Subcutaneous abdominal adipose tissue (tissue), 5 donors: ENCODE data around the gene COL24A1.

Experiments used
- H3K27ac ChIP-seq: one replicate; pipeline ENCODE4 v1.7.0; 2013; ENCODE audit warnings: low read depth, mild to moderate bottlenecking, inconsistent platforms, low read length, moderate library complexity
- H3K27me3 ChIP-seq, 5 donors: one replicate each; pipeline ENCODE4 v1.7.0; 2013; ENCODE audit warnings: low read length in 5 of 5, inconsistent platforms in 1 of 5; ENCODE audit not compliant: control insufficient read depth in 5 of 5, insufficient read depth in 4 of 5
- H3K36me3 ChIP-seq, 5 donors: one replicate each; pipeline ENCODE4 v1.7.0; 2013; ENCODE audit warnings: low read length in 5 of 5; ENCODE audit not compliant: control insufficient read depth in 5 of 5, insufficient read depth in 5 of 5
- H3K4me1 ChIP-seq, 5 donors: one replicate each; pipeline ENCODE4 v1.7.0; 2013; ENCODE audit warnings: low read length in 5 of 5, mild to moderate bottlenecking in 3 of 5, moderate library complexity in 1 of 5; ENCODE audit not compliant: control insufficient read depth in 5 of 5, insufficient read depth in 5 of 5
- H3K4me3 ChIP-seq, 5 donors: one replicate each; pipeline ENCODE4 v1.7.0; 2013; ENCODE audit warnings: low read length in 5 of 5, low read depth in 1 of 5
- H3K9ac ChIP-seq, 5 donors: one replicate each; pipeline ENCODE4 v1.7.0; 2013; ENCODE audit warnings: low read length in 5 of 5, mild to moderate bottlenecking in 4 of 5, moderate library complexity in 3 of 5
- H3K9me3 ChIP-seq, 5 donors: one replicate each; pipeline ENCODE4 v1.7.0; 2013; ENCODE audit warnings: low read length in 5 of 5; ENCODE audit not compliant: control insufficient read depth in 5 of 5
- donor health status: healthy.
- donor health status: healthy.
- donor health status: healthy.
- donor health status: healthy.
- donor health status: healthy.

COL24A1 gene

DNA sequence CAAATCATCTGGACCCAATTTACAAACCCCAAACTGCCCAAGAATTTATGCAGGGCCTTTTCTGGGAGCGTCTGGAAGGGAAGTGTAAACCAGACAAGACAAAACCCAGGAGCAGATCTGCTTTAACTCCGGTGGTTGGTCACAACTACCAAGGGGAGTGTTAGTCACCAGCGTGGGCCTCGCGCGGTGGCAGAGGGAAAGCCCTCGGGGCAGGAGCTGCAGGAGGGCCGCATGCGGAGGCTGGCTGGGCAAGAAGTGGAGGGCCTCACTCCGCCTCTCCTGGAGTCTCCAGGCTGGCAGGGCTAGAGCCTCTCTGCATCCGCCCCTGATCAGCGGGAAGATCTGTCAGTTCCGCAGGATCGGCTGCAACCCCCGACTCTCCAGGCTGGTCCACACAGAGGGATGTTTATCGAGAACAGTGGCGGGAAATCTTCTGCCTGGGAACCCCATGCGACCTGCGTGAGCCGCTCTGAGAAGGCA, 2.0 kb downstream of the COL24A1 start:
- no peak overlapping the region for H3K9ac ChIP-seq
- no peaks in the 10 kb centered on the region for H3K36me3 ChIP-seq
- H3K9me3 ChIP-seq: no peaks in the 10 kb centered on the region
- H3K27ac ChIP-seq: no peak overlapping the region
- H3K4me1 ChIP-seq: peaks cover 0 to 27% (median 24%) of the 10 kb centered on the region in 5 donors
- H3K27me3 ChIP-seq: peaks cover 3 to 16% (median 10%) of the 10 kb centered on the region in 5 donors
- peak overlapping the region in 4 of 5 donors; percentile 59 to 67 (median 63) for H3K4me3 ChIP-seq

DNA sequence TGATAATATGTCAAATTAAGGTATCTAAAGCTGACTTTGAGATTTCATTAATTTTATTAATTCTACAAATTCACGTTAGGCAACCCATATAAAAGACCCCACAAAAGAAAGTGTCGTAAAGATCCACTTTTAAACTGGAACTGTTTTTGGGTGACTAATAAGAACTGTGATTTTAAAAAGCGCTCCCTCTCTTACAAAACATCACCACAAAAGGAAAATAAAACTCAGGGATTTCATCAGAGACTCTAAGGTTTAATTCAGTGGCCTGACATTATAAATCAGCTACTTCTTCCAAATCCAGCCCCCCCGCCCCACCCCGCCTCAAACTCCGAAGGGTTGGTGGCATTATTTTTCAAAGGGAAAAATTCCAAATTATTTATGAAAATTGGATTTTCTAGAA, 2.7 kb downstream of the COL24A1 start:
- H3K4me3 ChIP-seq: no peak overlapping the region
- H3K9ac ChIP-seq: no peak overlapping the region
- H3K36me3 ChIP-seq: no peaks in the 10 kb centered on the region
- no peak overlapping the region for H3K27ac ChIP-seq
- peaks cover 0 to 27% (median 24%) of the 10 kb centered on the region in 5 donors for H3K4me1 ChIP-seq
- no peaks in the 10 kb centered on the region for H3K9me3 ChIP-seq
- H3K27me3 ChIP-seq: peaks cover 3 to 16% (median 10%) of the 10 kb centered on the region in 5 donors

DNA sequence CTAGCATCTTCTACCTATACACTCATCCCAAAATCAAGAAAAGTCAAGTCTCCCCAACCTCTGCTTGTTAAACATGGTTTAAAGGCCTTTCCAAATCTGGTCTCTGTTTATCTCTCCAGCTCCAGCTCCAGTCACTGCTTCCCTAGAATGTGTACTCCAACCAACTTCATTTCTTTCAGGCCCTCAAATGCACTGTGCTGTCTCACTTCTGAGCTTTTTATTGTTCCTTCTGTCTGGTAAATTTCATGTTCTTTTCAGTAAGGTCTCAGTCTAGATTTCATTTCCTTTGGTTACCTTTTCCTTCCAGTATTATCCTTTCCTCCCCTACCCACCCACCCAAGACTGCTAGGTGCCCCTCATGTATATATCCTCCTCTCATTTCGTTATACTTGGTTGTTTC, 3.7 kb downstream of the COL24A1 start:
- H3K27me3 ChIP-seq: peaks cover 3 to 16% (median 10%) of the 10 kb centered on the region in 5 donors
- H3K9me3 ChIP-seq: no peaks in the 10 kb centered on the region
- no peak overlapping the region for H3K9ac ChIP-seq
- no peaks in the 10 kb centered on the region for H3K36me3 ChIP-seq
- H3K27ac ChIP-seq: no peak overlapping the region
- H3K4me3 ChIP-seq: no peak overlapping the region
- peaks cover 0 to 27% (median 24%) of the 10 kb centered on the region in 5 donors for H3K4me1 ChIP-seq

DNA sequence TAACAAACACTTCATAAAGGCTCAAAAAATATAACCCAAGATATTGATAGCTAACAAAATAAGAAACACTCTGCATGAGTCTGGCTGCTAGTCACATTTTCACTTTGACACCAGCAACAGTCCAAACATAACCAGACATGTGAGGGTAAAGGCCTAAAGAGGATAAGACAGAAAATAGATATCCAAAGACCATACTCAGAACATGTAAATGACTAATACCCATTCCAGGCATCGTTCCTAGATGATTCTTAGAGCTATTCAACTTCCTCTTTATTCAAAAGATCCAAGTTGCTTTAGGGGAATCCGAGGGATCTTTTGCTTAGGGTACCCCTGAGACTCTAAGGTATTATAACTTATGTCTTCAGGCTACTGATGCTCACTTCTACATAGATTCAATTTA, 5.1 kb downstream of the COL24A1 start:
- Histone ChIP-seq H3K4me1 (peaks cover 0 to 20% (median 19%) of the 10 kb centered on the region in 5 donors), H3K4me3 (no peak overlapping the region), H3K27me3 (peaks cover 3 to 16% (median 10%) of the 10 kb centered on the region in 5 donors), H3K9me3 (no peaks in the 10 kb centered on the region), H3K27ac (no peak overlapping the region), H3K9ac (no peak overlapping the region), H3K36me3 (no peaks in the 10 kb centered on the region)

DNA sequence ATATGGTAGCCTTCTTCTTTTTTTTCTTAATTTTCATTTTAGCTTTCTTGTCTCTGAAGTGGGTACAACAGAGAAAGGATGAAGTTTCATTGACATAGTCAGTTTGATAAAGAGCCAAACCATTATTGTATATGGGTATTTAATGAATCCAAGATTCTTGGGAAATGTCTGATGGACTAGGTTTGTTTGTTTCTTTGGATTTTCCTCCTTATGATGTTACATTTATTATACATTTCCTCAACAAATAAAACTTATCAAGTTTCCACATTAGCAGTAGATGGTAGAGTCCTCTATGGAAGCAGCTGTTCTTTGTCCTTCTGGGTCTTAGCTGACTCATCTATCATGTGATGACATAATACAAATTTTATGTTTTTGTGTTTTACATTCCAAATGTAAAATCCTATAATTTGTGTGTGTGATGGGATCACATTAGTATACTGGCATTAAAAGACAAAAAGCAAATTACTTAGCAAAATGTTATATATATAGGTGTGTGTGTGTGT, 6.0 kb downstream of the COL24A1 start:
- Histone ChIP-seq H3K27ac (no peak overlapping the region), H3K9me3 (no peaks in the 10 kb centered on the region), H3K9ac (no peak overlapping the region), H3K4me1 (peaks cover 0 to 12% (median 10%) of the 10 kb centered on the region in 5 donors), H3K36me3 (no peaks in the 10 kb centered on the region), H3K4me3 (no peak overlapping the region), H3K27me3 (peaks cover 3 to 12% (median 8%) of the 10 kb centered on the region in 5 donors)

DNA sequence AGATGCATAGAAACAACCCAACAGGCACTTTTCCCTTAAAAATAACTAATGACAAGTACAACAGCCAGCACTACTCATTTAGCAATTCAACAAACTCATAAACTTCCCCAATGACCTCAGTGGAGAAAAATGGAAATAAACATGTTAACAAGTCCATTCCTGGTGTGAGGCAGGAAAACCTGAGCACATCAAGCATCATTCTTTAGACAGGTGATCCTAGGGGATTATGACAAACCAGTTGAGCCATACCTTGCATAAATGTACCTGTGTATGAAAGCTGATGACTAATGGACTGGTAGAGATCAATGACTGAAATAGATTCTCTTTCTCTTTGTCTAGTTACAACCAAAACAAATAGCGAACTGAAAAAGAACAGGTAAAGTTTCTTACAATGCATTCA, 7.0 kb downstream of the COL24A1 start:
- Histone ChIP-seq H3K27me3 (peaks cover under 1 to 3% (median 1%) of the 10 kb centered on the region in 5 donors), H3K36me3 (no peaks in the 10 kb centered on the region), H3K9me3 (no peaks in the 10 kb centered on the region), H3K4me1 (peaks cover 0 to 2% (median under 1%) of the 10 kb centered on the region in 5 donors), H3K4me3 (no peak overlapping the region), H3K9ac (no peak overlapping the region), H3K27ac (no peak overlapping the region)

DNA sequence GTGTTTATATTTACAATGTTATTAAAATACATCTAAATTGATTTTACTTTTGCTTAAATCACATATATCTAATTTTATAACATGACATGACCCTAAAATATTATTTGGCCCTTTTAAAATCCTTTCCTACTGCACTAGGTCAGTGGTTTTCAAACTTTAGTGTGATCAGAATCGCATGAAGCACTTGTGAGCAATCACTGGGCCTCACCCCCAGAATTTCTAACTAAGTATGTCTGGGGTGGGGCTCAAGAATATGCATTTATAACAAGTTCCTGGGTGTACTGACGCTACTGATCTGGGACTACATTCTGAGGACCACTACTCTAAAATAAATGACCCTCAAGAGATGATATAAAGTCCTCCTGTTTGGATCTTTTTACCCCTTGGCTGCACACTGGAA, 8.8 kb downstream of the COL24A1 start:
- no peaks in the 10 kb centered on the region for H3K4me1 ChIP-seq
- no peaks in the 10 kb centered on the region for H3K36me3 ChIP-seq
- no peaks in the 10 kb centered on the region for H3K9me3 ChIP-seq

DNA sequence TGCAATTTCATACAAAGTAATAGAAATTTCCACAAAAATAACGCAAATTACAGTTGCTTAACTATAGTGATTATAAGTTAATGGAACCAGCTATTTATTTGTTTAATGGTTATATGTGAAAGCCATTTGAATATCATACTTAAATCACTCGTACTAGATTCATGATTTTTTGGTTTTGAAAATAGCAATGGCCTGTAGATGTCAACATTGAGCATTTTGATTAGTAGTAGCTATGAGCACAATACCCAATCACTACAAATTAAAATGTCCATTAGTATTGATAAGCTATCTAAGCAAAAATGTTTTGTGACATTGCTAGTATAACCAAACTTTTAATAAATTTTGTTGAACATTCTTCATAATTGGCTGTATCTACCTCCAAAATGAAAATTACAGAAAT, 10.0 kb downstream of the COL24A1 start:
- H3K9ac ChIP-seq: no peak overlapping the region
- H3K4me1 ChIP-seq: no peaks in the 10 kb centered on the region
- H3K9me3 ChIP-seq: no peaks in the 10 kb centered on the region

More for the DNA sequence above, 8.8 kb downstream of the COL24A1 start:
- Histone ChIP-seq H3K27ac (no peak overlapping the region), H3K9ac (no peak overlapping the region), H3K4me3 (no peak overlapping the region), H3K27me3 (no peaks in the 10 kb centered on the region)

DNA sequence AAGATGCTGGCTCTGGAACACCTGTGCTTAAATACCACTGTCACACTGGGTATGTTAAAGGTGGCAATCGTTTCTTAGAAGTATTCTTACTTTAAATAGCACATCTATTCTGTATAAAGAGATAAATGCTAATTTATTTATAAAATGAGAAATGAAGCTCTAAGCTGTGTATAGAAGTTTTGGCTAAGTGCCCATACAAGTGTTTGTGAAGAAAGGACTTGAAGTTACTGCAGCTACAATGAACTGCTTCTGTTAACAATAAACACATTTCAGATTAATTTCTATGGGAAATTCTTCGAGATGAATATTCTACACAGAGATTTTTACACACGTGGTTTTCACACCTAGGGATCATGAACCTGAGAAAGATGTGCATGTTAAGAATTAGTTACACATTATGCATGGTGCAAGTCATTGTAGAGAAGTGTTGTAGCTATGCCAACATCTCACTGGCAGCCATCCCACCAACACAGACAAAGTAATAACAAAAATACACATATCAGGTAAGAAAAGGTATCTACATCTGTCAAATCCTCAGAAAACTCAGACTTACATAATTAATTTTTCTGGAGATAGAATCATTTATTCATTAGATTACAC, 16.2 kb downstream of the COL24A1 start:
- Histone ChIP-seq H3K9me3 (no peaks in the 10 kb centered on the region), H3K9ac (no peak overlapping the region), H3K27me3 (no peaks in the 10 kb centered on the region), H3K4me3 (no peak overlapping the region), H3K4me1 (no peaks in the 10 kb centered on the region), H3K27ac (no peak overlapping the region), H3K36me3 (no peaks in the 10 kb centered on the region)

More for the DNA sequence above, 10.0 kb downstream of the COL24A1 start:
- H3K36me3 ChIP-seq: no peaks in the 10 kb centered on the region
- H3K27me3 ChIP-seq: no peaks in the 10 kb centered on the region
- no peak overlapping the region for H3K27ac ChIP-seq
- no peak overlapping the region for H3K4me3 ChIP-seq

DNA sequence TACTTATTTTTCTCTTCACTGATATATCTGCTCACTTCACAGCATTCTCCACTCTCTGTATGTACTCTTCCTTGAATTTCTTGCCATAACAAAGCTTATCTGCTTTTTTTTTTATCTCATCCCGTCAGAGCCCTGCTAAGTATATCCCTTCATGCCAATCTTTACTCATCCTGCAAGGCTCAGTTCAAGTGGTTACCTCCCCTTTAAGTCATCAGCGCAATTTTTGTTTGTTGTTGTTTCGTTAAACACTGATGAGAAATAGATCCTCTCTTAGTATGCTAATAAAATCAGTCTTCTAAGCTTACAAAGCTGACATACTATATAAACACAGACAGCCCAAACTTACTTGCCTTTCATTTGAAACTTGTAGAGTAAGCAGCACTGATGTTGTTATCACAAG, 17.8 kb downstream of the COL24A1 start:
- Histone ChIP-seq H3K4me3 (no peak overlapping the region), H3K4me1 (no peaks in the 10 kb centered on the region), H3K9me3 (no peaks in the 10 kb centered on the region), H3K36me3 (no peaks in the 10 kb centered on the region), H3K27ac (no peak overlapping the region), H3K9ac (no peak overlapping the region), H3K27me3 (no peaks in the 10 kb centered on the region)
